Measurements from ENCODE around the gene PHF2. TPM values are rescaled to one million over a fixed set of nuclear protein-coding genes. Genes with fewer than 3 reads are reported as not detected.

PHF2 gene
- total and polyA plus RNA-seq, 2 of the 8 experiments (the other 6 are each of a cell fraction or from before 2014, with no cell fraction given), result 3.4 to 9.4 TPM

DNA sequence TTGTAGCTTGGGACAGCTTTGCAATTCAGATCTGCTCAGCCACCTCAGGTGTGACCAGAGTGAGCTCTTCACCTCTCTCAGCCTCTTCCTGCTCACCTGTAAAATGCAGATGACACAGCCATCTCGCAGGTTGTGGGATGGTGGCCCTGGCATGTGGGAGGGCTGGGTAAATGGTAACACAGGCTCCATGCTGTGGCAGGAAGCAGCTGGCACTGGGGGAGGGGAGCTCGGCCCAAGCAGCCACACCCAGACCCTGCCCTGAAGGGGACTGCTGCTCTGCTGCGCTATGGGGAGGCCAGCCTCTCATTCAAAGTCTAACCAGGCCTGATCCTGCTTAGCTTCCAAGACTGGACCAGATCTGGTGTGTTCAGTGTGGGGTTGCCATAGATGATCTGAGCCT, 24.1 kb downstream of the PHF2 start:
- Histone ChIP-seq H3K4me2 (ENCODE audit: insufficient read depth in 1 of 2, low read depth in 2 of 2, low read length in 2 of 2) (peak overlapping the region; percentile 47 to 55; a peak in 3 of 4 replicates), H2BK12ac (ENCODE audit: low read depth, low read length) (peak overlapping the region; percentile 100; the same call in 1 of the 2 replicates), H2AFZ (ENCODE audit: low read length) (no peak overlapping the region), H2AK5ac (ENCODE audit: low read depth, low read length) (peak overlapping the region; percentile 100), H4K5ac (ENCODE audit: insufficient read length, low read depth, low read length) (no peak overlapping the region), H3K23ac (ENCODE audit: insufficient read length) (no peak overlapping the region), H2BK120ac (replicated peaks; ENCODE audit: low read depth, low read length) (no peak overlapping the region), H3K27ac (ENCODE audit: low read depth, low read length) (peak overlapping the region; percentile 50; the same call in 1 of the 2 replicates), H3K14ac (ENCODE audit: insufficient read length) (no peak overlapping the region), H4K8ac (ENCODE audit: extremely low read depth, insufficient read depth, low read length) (no peak overlapping the region), H3K56ac (replicated peaks; ENCODE audit: insufficient read length, low read depth, low read length) (no peak overlapping the region), H2BK5ac (ENCODE audit: low read depth, low read length) (peak overlapping the region; percentile 98), H3K36me3 (ENCODE audit: control insufficient read depth in 2 of 4, insufficient read depth in 4 of 4, low read length in 3 of 4) (no peaks in the 10 kb centered on the region), H3K23me2 (ENCODE audit: low read depth, low read length) (peaks cover 3% of the 10 kb centered on the region), H3K4me1 (replicated peaks in 1 of 4; ENCODE audit: control insufficient read depth in 3 of 4, insufficient read depth in 4 of 4, low read length in 3 of 4) (peaks cover 9 to 29% (median 20%) of the 10 kb centered on the region in 4 experiments), H3K4me3 (ENCODE audit: extremely low read depth in 1 of 4, insufficient read depth in 2 of 4, low read depth in 3 of 4, low read length in 4 of 4) (no peak overlapping the region), H3K27me3 (replicated peaks in 1 of 4; ENCODE audit: control insufficient read depth in 3 of 4, extremely low read depth in 1 of 4, insufficient read depth in 3 of 4, low read length in 3 of 4) (no peaks in the 10 kb centered on the region; a peak in 1 of 7 replicates), H3K9me3 (ENCODE audit: insufficient read depth in 2 of 2, low read depth in 1 of 2, low read length in 1 of 2) (no peaks in the 10 kb centered on the region), H2BK20ac (ENCODE audit: low read length) (peak overlapping the region; percentile 92), H4K20me1 (replicated peaks in 1 of 2; ENCODE audit: control insufficient read depth in 1 of 2, insufficient read depth in 2 of 2, low read length in 2 of 2) (peaks cover 0 to 3% of the 10 kb centered on the region in 2 experiments), H3K79me2 (ENCODE audit: control insufficient read depth in 1 of 2, insufficient read depth in 2 of 2, low read length in 2 of 2) (peaks cover 0 to 18% of the 10 kb centered on the region in 2 experiments; a peak in 2 of 4 replicates), H3K79me1 (ENCODE audit: low read depth, low read length) (peaks cover 2% of the 10 kb centered on the region; the same call in 1 of the 2 replicates), H3K9ac (replicated peaks in 1 of 4; ENCODE audit: extremely low read depth in 1 of 4, low read depth in 3 of 4, low read length in 3 of 4) (0 out of 7 replicates have a peak overlapping the region, but pooled peaks of 1 of the 4 experiments have one; percentile 44), H3K18ac (ENCODE audit: extremely low read depth, low read length) (peak overlapping the region; percentile 86), H2BK15ac (ENCODE audit: low read length) (peak overlapping the region; percentile 67; the same call in 1 of the 2 replicates), H4K91ac (replicated peaks; ENCODE audit: insufficient read length, low read length) (peak overlapping the region; percentile 98), H3K4ac (replicated peaks; ENCODE audit: insufficient read length, low read depth, low read length) (no peak overlapping the region)
- FAIRE-seq (no peak), DNase-seq (ENCODE audit: low read depth in 1 of 2, low spot score in 2 of 2) (peak in 1 of 2 experiments; percentile 58)
- POLR2A ChIA-PET (ENCODE audit: partially characterized antibody), result interaction anchor here (1.2 to 3.9 kb wide), 3 partner anchors 16 to 309 kb away, joined by 3 to 15 read pairs (median 3); no protein-coding TSS in a partner anchor
- 55% methylated on average over 3 of the region's 3 CpGs; no CpG with 5 or more reads in 1 of the 2 experiments for WGBS, 2 experiments (ENCODE audit: extremely low coverage in 1 of 2, insufficient coverage in 1 of 2, insufficient read length in 1 of 2, insufficient replicate concordance in 2 of 2, low coverage in 1 of 2, low lambda C conversion rate in 2 of 2, missing lambda C conversion rate in 1 of 2)
- TF ChIP-seq, protein P1, sequence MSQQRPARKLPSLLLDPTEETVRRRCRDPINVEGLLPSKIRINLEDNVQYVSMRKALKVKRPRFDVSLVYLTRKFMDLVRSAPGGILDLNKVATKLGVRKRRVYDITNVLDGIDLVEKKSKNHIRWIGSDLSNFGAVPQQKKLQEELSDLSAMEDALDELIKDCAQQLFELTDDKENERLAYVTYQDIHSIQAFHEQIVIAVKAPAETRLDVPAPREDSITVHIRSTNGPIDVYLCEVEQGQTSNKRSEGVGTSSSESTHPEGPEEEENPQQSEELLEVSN (IDR thresholded peaks at IDR 0.05), result no peak
- TF ChIP-seq CREB1 (IDR thresholded peaks at IDR 0.05), result no peak
- TF ChIP-seq ZNF274 (IDR thresholded peaks at IDR 0.05; ENCODE audit: borderline replicate concordance, extremely low read depth, low read length), result no peak
- no peak for TF ChIP-seq TEAD4 (IDR thresholded peaks at IDR 0.05; ENCODE audit: low read depth, low read length)
- TF ChIP-seq TCF12 (IDR thresholded peaks at IDR 0.05; ENCODE audit: low read depth, low read length), result 0 out of 2 replicates have a peak, but pooled peaks have one; percentile 29
- no peak for TF ChIP-seq CBX8 (IDR thresholded peaks at IDR 0.05; ENCODE audit: borderline replicate concordance, low read depth, low read length)
- TF ChIP-seq EP300 (IDR thresholded peaks at IDR 0.05; ENCODE audit: borderline replicate concordance in 1 of 2, low read depth in 2 of 2, low read length in 2 of 2), result no peak
- CTCF ChIA-PET (ENCODE audit: partially characterized antibody), result interaction anchor here (0.5 to 1.6 kb wide), 5 partner anchors 11 to 594 kb away, joined by 3 to 5 read pairs (median 3); no protein-coding TSS in a partner anchor

Measured in H1 (cell line).